Smooth muscle cell (in vitro differentiated cells): ENCODE results near the gene DOCK2. TPM values are rescaled to one million over a fixed set of nuclear protein-coding genes. Genes with fewer than 3 reads are reported as not detected.

Experiments used
- DNase-seq: peaks from one replicate; lab custom pipeline; 2025; ENCODE audit not compliant: unreplicated experiment; lab: John Stamatoyannopoulos, UW
- H2AFZ ChIP-seq: fragments of 200-600 bp; sonication (generic); 2 replicates; pipeline ENCODE4 v1.6.0; 2016; ENCODE audit warnings: antibody characterized with exemption, low read depth, mild to moderate bottlenecking
- H3F3A ChIP-seq: fragments of 200-600 bp; sonication (generic); 2 replicates; pipeline ENCODE4 v1.6.0; 2017; ENCODE audit warnings: antibody characterized with exemption, low read depth
- H3K27ac ChIP-seq: fragments of 200-600 bp; sonication (generic); 2 replicates; pipeline ENCODE4 v1.5.1; 2016; ENCODE audit warnings: low read depth, mild to moderate bottlenecking
- H3K27me3 ChIP-seq: fragments of 200-600 bp; sonication (generic); 2 replicates; pipeline ENCODE4 v1.6.1; 2016; ENCODE audit warnings: low read depth, mild to moderate bottlenecking
- H3K36me3 ChIP-seq: fragments of 200-600 bp; sonication (generic); 2 replicates; pipeline ENCODE4 v1.5.1; 2016; ENCODE audit warnings: low read depth
- H3K4me1 ChIP-seq: fragments of 200-600 bp; sonication (generic); 2 replicates; pipeline ENCODE4 v1.5.1; 2016; ENCODE audit warnings: low read depth
- H3K4me2 ChIP-seq: fragments of 200-600 bp; sonication (generic); 2 replicates; pipeline ENCODE4 v1.6.0; 2016; ENCODE audit warnings: mild to moderate bottlenecking
- H3K4me3 ChIP-seq: fragments of 200-600 bp; sonication (generic); 2 replicates; pipeline ENCODE4 v1.5.1; 2016; ENCODE audit warnings: mild to moderate bottlenecking
- H3K79me2 ChIP-seq: fragments of 200-600 bp; sonication (generic); 2 replicates; pipeline ENCODE4 v1.6.0; 2016; ENCODE audit warnings: low read depth, mild to moderate bottlenecking
- H3K9ac ChIP-seq: fragments of 200-600 bp; sonication (generic); 2 replicates; pipeline ENCODE4 v1.6.0; 2016; ENCODE audit warnings: low read depth
- H3K9me3 ChIP-seq: fragments of 200-600 bp; sonication (generic); replicated peaks from 2 replicates; pipeline ENCODE4 v1.5.1; 2016; ENCODE audit warnings: low read depth
- H4K20me1 ChIP-seq: fragments of 200-600 bp; sonication (generic); 2 replicates; pipeline ENCODE4 v1.6.0; 2016; ENCODE audit warnings: low read depth
- CTCF ChIP-seq: fragments of 200-600 bp; sonication (generic); IDR thresholded peaks from 2 replicates; pipeline ENCODE4 v1.5.1; 2017; ENCODE audit warnings: borderline replicate concordance, mild to moderate bottlenecking, antibody characterized with exemption; ENCODE audit not compliant: insufficient read depth, poor library complexity, severe bottlenecking
- WGBS: methylation state at CpG from one replicate; pipeline ENCODE4 v1.1.7; 2016; ENCODE audit warnings: low lambda C conversion rate; 5-methylcytosine and 5-hydroxymethylcytosine counted together
- polyA plus RNA-seq: library from polyadenylated mRNA; unstranded; fragments of >200 nt; fragmentation: Nextera tagmentation; extraction: Ambion mirVana; gene quantifications from 2 replicates; pipeline ENCODE4 v1.2.1, GENCODE V29; 2016
- total RNA-seq: library from RNA; depleted of rRNA; stranded (reverse); fragments of >200 nt; gene quantifications from 2 replicates; pipeline ENCODE4 v1.2.3, GENCODE V29; 2014

The DOCK2 gene
- total and polyA plus RNA-seq, 2 experiments from 2014 or later = 0.73 to 3.0 TPM

DNA sequence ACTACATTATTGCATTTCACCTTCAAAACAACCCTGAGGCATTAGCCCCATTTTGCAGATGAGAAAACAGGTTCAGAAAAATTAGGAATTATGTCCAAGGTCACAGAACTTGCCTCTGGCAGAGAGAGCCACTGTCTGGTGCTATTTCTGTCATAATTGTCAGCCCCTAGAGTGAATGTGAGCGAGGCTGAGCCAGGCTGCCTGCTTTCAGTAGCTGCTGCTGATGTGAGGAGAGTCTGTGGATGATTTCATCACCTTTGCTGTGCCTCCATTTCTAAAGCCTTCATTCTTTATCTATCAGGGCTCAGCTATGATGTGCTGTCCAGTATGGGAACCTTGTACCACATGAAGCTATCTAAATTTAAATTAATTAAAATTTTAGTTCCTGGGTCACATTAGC, 271.8 kb downstream of the DOCK2 start:
- Histone ChIP-seq H2AFZ (no peak overlapping the region), H3K9me3 (no peaks in the 10 kb centered on the region), H3F3A (no peaks in the 10 kb centered on the region), H3K27me3 (no peaks in the 10 kb centered on the region), H3K4me2 (no peak overlapping the region), H3K36me3 (no peaks in the 10 kb centered on the region), H3K79me2 (no peaks in the 10 kb centered on the region), H3K27ac (no peak overlapping the region), H4K20me1 (no peaks in the 10 kb centered on the region), H3K4me1 (peaks cover 10% of the 10 kb centered on the region), H3K9ac (no peak overlapping the region), H3K4me3 (no peak overlapping the region)
- WGBS = 84% methylated on average over 1 of the region's 1 CpG
- no peak for DNase-seq
- no peak for TF ChIP-seq CTCF

- no peak overlapping the region for H3K9ac ChIP-seq
- no peaks in the 10 kb centered on the region for H3F3A ChIP-seq
- no peak overlapping the region for H2AFZ ChIP-seq
- H3K27me3 ChIP-seq = no peaks in the 10 kb centered on the region
- TF ChIP-seq CTCF = no peak
- no peak overlapping the region for H3K4me2 ChIP-seq
- no peaks in the 10 kb centered on the region for H3K4me1 ChIP-seq
- no peaks in the 10 kb centered on the region for H3K79me2 ChIP-seq
- no peaks in the 10 kb centered on the region for H3K9me3 ChIP-seq
- no peak overlapping the region for H3K4me3 ChIP-seq
- H3K36me3 ChIP-seq = no peaks in the 10 kb centered on the region
- DNase-seq = no peak
- WGBS = 68% methylated on average over 3 of the region's 3 CpGs
- no peak overlapping the region for H3K27ac ChIP-seq
- H4K20me1 ChIP-seq = peaks cover 3% of the 10 kb centered on the region
Measured at GRCh38 chr5:169909945-169910344, 272.9 kb downstream of the DOCK2 start.

- Histone ChIP-seq H3K4me3 (no peak overlapping the region), H3K9me3 (no peaks in the 10 kb centered on the region), H3K27me3 (no peaks in the 10 kb centered on the region), H3F3A (no peaks in the 10 kb centered on the region), H3K4me2 (no peak overlapping the region), H2AFZ (no peak overlapping the region), H3K4me1 (no peaks in the 10 kb centered on the region), H4K20me1 (peaks cover 3% of the 10 kb centered on the region), H3K27ac (no peak overlapping the region), H3K79me2 (no peaks in the 10 kb centered on the region), H3K9ac (no peak overlapping the region), H3K36me3 (no peaks in the 10 kb centered on the region)
- 85% methylated on average over 5 of the region's 5 CpGs for WGBS
- TF ChIP-seq CTCF = no peak
- DNase-seq = no peak
Measured at GRCh38 chr5:169910393-169910792, 273.3 kb downstream of the DOCK2 start.

DNA sequence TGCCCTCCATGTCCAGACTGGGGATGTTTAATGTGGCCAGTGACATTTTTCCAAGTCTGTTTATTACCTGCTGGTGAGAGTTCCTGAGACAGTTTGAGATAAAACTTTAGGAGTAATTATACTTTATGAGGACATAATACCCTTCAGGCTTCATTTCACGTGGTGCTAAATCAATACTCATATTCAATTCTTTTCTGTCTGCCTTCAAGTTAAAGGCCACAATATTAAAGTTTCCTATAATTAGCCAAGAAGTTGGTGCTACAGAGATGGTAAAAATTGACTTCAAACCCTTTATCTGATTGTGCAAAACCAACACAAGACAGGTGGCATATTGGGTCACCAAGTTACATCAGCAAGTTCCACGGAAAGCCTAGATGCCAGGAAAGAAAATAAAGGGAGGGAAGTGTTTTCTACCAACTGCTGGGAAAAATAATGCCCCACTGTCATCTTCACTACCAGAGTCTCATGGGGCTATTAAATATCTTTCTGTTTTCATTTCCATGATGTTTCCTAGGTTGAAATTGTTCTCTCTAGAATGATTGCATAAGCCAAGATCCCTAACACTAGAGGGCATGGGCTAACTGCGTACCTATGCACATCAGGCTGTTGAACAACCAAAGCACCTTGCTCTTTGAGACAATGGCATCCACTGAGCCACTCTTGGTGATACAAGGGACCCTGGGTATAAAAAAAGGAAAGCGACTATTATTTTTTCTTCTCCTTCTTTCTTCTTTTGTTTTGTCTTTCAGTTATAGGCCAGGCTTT, 274.6 kb downstream of the DOCK2 start:
- no peaks in the 10 kb centered on the region for H3K4me1 ChIP-seq
- H3K4me2 ChIP-seq = no peak overlapping the region
- no peak for DNase-seq
- H2AFZ ChIP-seq = no peak overlapping the region
- H3K36me3 ChIP-seq = no peaks in the 10 kb centered on the region
- no peak overlapping the region for H3K4me3 ChIP-seq
- H3K9ac ChIP-seq = no peak overlapping the region
- peaks cover 3% of the 10 kb centered on the region for H4K20me1 ChIP-seq
- TF ChIP-seq CTCF = no peak
- H3K79me2 ChIP-seq = no peaks in the 10 kb centered on the region
- no peak overlapping the region for H3K27ac ChIP-seq
- 83% methylated on average over 4 of the region's 4 CpGs for WGBS
- no peaks in the 10 kb centered on the region for H3K27me3 ChIP-seq
- no peaks in the 10 kb centered on the region for H3F3A ChIP-seq
- H3K9me3 ChIP-seq = no peaks in the 10 kb centered on the region
